KOPT-K1 (cell line): ENCODE data around the gene ECE2.

Experiments
- H3K27ac ChIP-seq: fragments of 200-600 bp; sonication (generic); 2 replicates; pipeline ENCODE4 v1.5.1; 2016; ENCODE audit warnings: antibody characterized with exemption, mild to moderate bottlenecking, low read depth, low read length; ENCODE audit not compliant: poor library complexity, severe bottlenecking
- H3K36me3 ChIP-seq: fragments of 200-600 bp; sonication (generic); 2 replicates; pipeline ENCODE4 v1.5.1; 2017; ENCODE audit warnings: antibody characterized with exemption, mild to moderate bottlenecking, low read length, moderate library complexity; ENCODE audit not compliant: insufficient read depth
- H3K9me3 ChIP-seq: fragments of 200-600 bp; sonication (generic); 2 replicates; pipeline ENCODE4 v1.5.1; 2017; ENCODE audit warnings: antibody characterized with exemption, low read length, mild to moderate bottlenecking; ENCODE audit not compliant: insufficient read depth, poor library complexity, severe bottlenecking

The ECE2 gene

DNA sequence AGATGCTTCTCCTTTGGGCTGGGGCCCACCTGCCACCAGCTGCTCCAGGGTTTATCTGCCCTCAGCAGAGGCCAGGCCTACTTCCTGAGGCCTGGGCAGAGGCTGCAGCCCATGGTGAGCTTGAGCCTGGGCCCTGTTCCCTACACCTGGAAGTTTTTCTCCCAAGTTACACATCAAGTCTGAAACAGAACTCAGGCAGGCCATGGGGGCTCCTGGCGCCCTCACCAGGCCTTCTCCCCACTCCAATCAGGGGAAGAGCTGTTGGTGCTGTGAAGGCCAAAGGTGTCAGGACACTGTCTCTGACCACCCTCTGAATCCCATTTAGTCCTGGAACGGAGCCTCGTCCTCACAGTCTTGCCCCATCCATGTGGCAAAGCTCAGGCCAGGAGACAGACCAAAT is 39.2 kb upstream of the ECE2 start:
- no peaks in the 10 kb centered on the region for H3K9me3 ChIP-seq
- peaks cover 4% of the 10 kb centered on the region; the same call in 1 of the 2 replicates for H3K36me3 ChIP-seq
- H3K27ac ChIP-seq, result no peak overlapping the region

DNA sequence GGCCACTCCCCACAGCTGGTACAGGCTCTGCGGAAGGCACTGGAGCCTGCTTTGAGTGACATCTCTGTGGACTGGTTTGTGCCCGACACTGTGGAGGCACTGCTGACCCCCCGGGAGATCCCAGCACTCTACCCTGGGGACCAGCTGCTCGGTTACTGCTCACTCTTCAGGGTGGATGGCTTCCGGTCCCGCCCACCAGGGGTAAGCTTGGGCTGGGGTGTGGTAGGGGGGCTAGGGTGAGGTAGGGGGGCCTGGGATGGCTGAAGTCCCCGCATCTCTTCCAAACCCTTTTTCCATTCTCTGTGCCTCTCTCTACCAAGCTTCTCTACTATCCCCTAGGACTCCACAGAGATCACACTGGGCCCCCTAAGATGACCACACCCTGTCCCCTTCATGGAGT is 38.6 kb upstream of the ECE2 start:
- H3K27ac ChIP-seq, result no peak overlapping the region
- H3K36me3 ChIP-seq, result peaks cover 10% of the 10 kb centered on the region; the same call in 1 of the 2 replicates
- H3K9me3 ChIP-seq, result no peaks in the 10 kb centered on the region

DNA sequence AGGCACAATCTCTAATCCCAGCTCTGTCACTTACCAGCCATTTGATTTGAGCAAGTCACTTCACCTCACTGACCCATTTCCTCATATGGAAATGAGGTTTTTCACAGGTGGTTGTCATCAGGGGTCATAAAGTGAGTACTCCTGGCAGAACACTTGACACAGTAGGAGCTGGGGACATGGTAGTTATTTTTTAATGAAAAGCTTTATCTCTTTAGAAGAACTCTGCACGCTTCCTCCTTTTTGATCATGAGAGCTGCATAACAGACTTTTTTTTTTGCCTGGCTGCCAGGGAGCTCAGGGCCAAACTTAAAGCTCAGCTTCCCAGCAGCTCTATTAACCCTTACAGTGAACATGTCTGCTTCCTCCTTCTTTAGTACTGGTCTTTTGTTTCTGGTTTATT is 38.0 kb upstream of the ECE2 start:
- Histone ChIP-seq H3K36me3 (peaks cover 16% of the 10 kb centered on the region), H3K27ac (no peak overlapping the region), H3K9me3 (no peaks in the 10 kb centered on the region)

DNA sequence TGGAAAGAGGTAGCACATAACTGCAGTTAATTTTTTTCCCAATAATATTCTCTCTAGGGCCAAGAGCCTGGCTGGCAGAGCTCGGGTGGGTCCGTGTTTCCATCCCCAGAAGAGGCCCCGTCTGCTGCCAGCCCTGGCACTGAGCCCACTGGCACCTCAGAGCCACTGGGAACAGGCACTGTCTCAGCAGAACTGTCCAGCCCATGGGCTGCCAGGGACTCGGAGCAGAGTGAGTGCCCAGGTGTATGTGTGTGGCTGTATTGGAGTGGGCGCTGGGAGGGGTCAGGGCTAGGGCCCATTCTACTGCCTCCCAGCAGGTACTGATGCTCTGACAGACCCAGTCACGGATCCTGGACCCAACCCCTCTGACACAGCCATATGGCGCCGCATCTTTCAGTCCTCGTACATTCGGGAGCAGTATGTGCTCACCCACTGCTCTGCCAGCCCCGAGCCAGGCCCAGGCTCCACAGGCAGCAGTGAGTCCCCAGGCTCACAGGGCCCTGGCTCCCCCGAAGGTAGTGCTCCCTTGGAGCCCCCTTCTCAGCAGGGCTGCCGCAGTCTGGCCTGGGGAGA is 37.5 kb upstream of the ECE2 start:
- no peak overlapping the region for H3K27ac ChIP-seq
- no peaks in the 10 kb centered on the region for H3K9me3 ChIP-seq
- H3K36me3 ChIP-seq, result peaks cover 21% of the 10 kb centered on the region

DNA sequence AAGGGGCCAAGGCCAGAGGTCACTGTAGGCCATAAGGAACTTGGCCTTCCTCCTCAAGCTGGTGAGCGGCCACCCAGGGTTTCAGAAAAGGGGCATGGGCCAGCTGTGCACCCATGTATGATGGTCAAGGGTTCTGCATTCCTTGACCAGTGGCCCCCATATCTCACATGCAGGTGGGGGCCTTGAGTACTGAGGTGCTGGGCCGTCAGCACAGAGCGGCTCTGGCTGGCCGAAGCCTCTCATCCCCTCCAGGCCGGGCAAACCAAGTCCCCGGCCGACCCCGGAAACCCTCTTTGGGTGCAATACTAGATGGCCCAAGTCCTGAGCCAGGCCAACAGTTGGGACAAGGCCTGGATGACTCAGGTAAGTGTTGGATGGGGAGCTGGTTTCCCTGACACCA is 36.6 kb upstream of the ECE2 start:
- H3K36me3 ChIP-seq, result peaks cover 30% of the 10 kb centered on the region
- no peak overlapping the region for H3K27ac ChIP-seq

DNA sequence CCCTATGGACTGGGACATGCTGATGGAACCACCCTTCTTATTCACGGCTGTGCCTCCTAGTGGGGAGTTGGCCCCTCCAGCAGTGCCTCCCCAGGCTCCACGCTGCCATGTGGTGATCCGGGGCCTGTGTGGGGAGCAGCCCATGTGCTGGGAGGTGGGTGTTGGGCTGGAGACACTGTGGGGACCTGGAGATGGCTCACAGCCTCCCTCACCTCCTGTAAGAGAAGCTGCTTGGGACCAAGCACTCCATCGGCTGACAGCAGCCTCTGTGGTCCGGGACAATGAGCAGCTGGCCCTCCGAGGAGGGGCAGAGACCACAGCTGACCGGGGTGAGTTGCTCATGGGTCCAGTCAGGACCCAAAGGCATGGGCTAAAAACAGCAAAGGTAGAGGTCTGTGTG is 36.1 kb upstream of the ECE2 start:
- peaks cover 35% of the 10 kb centered on the region for H3K36me3 ChIP-seq
- no peaks in the 10 kb centered on the region for H3K9me3 ChIP-seq
- no peak overlapping the region for H3K27ac ChIP-seq

More for the DNA sequence above, 36.6 kb upstream of the ECE2 start:
- H3K9me3 ChIP-seq, result no peaks in the 10 kb centered on the region

DNA sequence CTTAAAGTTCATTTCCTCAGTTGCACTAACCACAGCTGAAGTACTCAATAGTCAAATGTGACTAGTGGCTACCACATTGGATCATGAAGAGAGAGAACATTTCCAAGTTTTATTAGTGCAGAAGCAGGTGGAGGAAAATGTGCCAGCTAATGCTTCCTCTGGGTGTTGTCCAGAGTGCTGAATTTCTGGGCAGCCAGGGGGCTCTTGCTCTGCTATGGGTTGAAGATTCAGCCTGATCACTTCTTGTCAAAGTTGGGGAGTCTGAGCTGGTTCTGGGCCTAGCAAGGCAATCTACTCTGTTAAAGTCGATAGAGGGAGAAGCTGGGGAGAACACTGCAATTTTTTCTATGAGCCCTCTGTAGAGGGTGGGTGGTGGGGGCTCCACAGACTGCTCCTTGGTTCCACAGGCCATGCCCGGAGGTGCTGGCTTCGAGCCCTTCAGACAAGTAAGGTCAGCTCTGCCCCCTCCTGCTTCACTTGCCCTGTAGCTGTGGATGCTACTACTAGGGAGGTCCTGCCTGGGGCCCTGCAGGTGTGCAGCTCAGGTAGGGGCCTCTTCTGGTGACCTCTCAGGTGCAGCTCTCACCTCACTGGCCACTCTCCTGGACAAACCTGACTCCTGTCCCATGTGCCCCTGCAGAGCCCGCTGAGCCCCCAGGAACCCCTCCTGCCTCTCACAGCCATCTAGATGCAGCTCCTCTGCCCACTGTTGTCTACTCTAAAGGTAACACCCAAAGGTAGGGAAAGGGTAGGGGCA is 35.3 kb upstream of the ECE2 start:
- Histone ChIP-seq H3K36me3 (peaks cover 44% of the 10 kb centered on the region), H3K9me3 (no peaks in the 10 kb centered on the region)

DNA sequence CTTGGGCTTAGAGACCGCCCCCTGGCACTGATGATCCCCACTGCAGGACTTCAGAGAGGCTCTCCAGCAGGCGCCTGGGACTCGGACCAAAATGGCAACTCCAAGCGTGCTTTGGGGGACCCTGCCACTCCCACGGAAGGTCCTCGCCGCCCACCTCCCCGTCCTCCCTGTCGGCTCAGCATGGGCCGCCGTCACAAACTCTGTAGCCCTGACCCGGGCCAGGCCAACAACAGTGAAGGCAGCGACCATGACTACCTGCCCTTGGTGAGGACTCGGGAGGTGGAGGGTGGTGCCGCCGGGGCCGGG is 34.7 kb upstream of the ECE2 start:
- no peaks in the 10 kb centered on the region for H3K9me3 ChIP-seq
- H3K27ac ChIP-seq, result no peak overlapping the region
- peaks cover 49% of the 10 kb centered on the region for H3K36me3 ChIP-seq

More for the DNA sequence above, 35.3 kb upstream of the ECE2 start:
- no peak overlapping the region for H3K27ac ChIP-seq

DNA sequence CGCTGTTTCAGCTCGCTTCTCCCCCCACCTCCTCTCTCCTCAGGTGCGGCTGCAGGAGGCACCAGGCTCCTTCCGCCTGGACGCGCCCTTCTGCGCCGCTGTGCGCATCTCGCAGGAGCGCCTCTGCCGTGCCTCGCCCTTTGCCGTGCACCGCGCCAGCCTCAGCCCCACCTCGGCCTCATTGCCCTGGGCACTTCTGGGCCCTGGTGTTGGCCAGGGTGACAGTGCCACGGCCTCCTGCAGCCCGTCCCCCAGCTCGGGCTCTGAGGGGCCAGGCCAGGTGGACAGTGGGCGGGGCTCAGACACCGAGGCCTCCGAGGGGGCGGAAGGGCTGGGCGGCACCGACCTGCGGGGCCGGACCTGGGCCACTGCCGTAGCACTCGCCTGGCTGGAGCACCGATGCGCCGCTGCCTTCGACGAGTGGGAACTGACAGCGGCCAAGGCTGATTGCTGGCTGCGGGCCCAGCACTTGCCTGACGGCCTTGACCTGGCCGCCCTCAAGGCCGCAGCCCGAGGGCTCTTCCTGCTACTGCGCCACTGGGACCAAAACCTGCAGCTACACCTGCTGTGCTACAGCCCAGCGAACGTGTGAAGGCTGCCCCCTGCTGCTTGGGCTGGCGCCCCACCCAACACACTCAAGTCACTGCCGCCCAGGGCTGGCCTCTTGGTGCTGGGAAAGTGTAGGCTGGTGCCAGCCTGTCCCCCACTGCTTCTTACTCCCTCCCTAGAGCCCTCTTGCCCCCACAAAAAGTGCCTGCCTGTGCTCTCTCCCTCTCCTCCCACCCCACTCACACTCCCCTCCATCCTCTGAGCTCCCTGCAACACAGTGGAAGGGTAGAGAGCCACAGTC is 34.1 kb upstream of the ECE2 start:
- no peak overlapping the region for H3K27ac ChIP-seq
- H3K9me3 ChIP-seq, result no peaks in the 10 kb centered on the region
- H3K36me3 ChIP-seq, result peaks cover 51% of the 10 kb centered on the region

DNA sequence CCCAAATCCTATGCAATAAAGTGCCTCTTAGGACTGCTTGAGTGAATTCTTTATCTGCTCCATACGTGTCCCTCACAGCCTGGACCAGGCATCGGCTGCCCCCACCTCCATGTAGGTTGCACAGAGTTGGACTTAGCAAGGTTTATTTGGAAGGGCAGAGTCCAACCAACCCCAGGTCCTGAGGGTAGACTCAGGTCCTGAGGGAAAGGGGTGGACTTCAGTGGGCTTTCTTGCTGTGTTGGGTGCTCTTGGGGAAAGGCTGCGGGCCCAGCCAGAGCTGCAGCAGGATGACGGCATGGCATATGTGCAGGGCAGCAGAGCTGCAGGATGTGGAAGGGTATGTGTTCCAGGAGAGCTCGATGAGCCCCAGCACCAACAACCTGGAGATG is 33.5 kb upstream of the ECE2 start:
- Histone ChIP-seq H3K36me3 (peaks cover 51% of the 10 kb centered on the region), H3K9me3 (no peaks in the 10 kb centered on the region), H3K27ac (no peak overlapping the region)

DNA sequence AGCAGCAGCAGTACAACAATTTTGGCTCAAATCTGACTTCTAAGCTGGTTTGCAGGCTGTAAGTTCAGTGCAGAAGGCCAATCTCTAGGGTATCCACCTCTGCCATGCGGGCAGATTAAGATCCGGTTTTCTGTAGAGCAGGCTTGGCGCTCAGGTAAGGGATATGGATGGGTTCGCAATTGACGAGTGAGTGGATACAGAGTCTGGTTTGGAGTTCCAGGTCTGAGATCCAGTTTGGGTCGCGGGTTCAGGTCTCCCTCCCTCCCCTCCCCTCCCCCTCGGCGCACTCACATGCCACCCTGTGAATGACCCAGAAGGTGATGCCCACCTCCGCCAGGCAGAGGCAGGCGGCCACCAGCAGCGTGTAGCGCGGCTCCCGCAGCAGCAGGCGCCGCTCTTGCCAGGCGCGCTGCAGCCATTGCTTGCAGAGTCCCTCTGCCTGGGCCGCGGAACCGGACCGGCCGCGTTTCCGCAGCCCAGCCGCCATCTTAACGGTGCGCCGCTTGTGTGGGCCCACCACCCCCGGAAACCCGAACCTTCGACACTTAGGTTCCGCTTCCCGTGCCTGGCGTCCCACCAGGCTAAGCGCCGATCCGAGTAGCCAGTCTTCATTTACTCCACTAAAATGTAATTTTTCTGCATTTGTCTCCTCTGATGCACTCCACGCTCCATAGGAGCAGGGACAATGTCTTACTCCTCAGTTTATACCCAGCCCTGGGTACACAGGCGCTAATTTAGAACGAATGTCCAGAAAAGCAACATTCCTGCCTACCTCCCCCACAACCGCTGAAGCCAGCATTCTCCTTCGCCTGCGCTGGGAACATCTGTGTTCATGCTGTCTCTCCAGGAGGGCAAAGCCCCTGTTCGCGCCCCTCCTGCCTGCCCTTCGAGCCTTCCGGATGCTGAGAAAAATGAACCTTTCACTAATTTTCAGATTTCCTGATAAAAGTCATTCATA is 27.1 kb upstream of the ECE2 start, which contains the start of gene ALG3:
Gene ALG3 (minus strand): TSS at position 509 of the 958 bp plus-strand sequence. CDS start 22 bp downstream, at position 487.
- peak within 1 kb of the TSS; percentile 79 for H3K27ac ChIP-seq
- no peaks in the 10 kb centered on the region for H3K9me3 ChIP-seq

DNA sequence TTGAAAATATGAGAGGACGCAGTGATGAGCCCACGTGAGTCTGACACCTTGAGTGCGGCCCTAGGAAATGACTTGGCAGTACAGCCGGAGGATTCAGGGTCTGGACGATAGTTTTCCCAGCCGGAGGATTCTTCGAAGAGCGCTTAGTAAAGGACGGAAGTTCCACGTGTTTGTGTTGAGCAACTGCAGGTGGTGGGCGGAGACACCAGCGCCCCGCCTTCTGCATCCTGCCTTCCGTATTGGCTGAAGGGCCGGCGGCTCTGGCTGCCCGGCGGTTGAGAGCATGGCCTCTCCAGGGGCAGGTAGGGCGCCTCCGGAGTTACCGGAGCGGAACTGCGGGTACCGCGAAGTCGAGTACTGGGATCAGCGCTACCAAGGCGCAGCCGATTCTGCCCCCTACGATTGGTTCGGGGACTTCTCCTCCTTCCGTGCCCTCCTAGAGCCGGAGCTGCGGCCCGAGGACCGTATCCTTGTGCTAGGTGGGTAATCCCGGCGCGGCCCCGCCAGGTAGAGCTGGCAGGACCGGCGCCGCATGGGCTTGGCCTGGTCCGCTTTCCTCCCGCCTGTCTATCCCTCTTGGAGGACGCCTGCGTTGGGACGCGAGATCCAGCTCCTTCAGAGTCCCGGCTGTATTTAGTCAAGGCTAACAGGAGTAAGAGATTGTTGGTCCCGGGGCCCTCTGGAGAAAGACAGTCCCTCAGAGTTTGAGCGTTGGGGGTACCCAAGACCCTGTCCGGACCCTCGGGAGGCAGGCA is 26.2 kb upstream of the ECE2 start, which contains the start of gene EEF1AKMT4:
Gene EEF1AKMT4 (plus strand): TSS at position 261 of the 755 bp plus-strand sequence. CDS start 23 bp downstream, at position 284.
- Histone ChIP-seq H3K36me3 (peaks cover 17% of the 10 kb centered on the region), H3K27ac (peak within 1 kb of the TSS; percentile 79), H3K9me3 (no peaks in the 10 kb centered on the region)

More for the DNA sequence above, 27.1 kb upstream of the ECE2 start, which contains the start of gene ALG3:
- peaks cover 26% of the 10 kb centered on the region for H3K36me3 ChIP-seq

DNA sequence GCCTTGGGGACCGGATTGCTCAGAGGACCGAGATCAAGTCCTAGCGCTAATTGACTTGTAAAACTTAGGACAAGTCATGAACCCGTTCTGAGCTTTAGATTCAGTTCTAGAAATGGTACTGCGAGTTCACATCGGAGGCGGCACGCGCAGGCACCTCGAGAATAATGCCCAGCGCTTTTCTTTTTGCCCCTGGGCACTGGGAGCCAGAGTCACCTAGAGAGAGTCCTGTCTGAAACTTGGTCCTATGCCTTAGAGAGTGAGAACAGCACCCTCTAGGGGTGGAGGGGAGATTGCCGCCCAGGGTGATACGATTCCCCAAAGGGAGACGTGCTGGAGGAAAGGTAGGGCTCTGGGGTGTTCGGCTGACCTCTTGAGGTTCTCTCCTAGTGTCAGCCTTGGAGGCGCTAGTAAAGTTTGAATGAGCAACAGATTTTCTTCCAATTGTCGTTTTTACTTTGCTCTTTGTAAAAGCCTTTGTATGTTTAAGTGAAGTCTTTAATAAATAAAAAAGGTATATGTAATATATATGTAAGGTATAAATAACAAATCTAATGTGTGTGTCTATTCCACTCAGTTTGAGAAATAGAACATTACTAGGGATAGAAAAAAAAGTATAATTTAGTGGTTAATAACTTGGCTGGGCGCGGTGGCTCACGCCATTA is 25.5 kb upstream of the ECE2 start:
- Histone ChIP-seq H3K27ac (peak overlapping the region; percentile 79), H3K9me3 (no peaks in the 10 kb centered on the region), H3K36me3 (peaks cover 10% of the 10 kb centered on the region)
